ENCODE results near the gene LRRC3C. TPM values are rescaled to one million over a fixed set of nuclear protein-coding genes. Genes with fewer than 3 reads are reported as not detected.

LRRC3C gene
- total and polyA plus RNA-seq, 10 donors: 0.08 TPM; not detected in 9

DNA sequence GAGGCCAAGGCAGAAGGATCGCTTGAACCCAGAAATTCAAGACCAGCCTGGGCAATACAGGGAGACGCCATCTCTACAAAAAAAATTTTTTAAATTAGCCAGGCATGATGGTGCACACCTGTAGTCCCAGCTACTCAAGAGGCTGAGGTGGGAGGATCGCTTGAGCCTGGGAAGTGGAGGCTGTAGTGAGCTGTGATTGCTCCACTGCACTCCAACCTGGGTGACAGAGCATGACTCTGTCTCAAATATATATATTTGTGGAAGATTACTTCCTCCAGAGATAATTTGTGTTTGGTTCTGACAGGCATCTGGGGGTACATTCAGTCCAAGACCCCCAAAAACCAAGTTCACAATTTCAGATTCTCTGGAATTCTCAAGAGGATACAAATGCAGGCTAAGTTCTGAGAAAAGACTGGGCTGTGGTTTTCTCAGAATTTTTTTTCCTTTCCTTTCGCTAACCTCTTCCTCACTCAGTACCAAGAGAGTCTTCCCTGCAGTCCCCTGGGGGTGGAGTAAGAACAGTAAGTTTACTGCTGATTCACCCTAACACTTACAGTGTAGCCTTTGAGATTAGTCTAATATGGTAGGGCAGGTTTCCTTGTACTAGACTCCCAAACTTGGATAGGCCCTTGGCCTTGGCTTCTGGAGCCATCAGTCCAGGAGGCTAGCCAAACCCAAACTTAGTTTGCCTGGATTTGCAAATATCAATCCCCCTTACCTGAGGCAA, 24.2 kb upstream of the LRRC3C start:
- intact Hi-C loops (cut with DNase I; ENCODE audit: low total_unique reads): no loop called here
- no peak for TF ChIP-seq POLR2A (IDR thresholded peaks at IDR 0.05)
- no peak for TF ChIP-seq POLR2AphosphoS5 (IDR thresholded peaks at IDR 0.05)
- TF ChIP-seq, protein P1, sequence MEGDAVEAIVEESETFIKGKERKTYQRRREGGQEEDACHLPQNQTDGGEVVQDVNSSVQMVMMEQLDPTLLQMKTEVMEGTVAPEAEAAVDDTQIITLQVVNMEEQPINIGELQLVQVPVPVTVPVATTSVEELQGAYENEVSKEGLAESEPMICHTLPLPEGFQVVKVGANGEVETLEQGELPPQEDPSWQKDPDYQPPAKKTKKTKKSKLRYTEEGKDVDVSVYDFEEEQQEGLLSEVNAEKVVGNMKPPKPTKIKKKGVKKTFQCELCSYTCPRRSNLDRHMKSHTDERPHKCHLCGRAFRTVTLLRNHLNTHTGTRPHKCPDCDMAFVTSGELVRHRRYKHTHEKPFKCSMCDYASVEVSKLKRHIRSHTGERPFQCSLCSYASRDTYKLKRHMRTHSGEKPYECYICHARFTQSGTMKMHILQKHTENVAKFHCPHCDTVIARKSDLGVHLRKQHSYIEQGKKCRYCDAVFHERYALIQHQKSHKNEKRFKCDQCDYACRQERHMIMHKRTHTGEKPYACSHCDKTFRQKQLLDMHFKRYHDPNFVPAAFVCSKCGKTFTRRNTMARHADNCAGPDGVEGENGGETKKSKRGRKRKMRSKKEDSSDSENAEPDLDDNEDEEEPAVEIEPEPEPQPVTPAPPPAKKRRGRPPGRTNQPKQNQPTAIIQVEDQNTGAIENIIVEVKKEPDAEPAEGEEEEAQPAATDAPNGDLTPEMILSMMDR (IDR thresholded peaks at IDR 0.05 in 8 of 11, conservative IDR thresholded peaks at IDR 0.05 in 3 of 11): no peak
- peaks cover 0 to 66% (median 0%) of the 10 kb centered on the region in 6 donors for H3K36me3 ChIP-seq

GRCh38 chr17:39904990-39905288, 22.6 kb upstream of the LRRC3C start:
- Histone ChIP-seq H3K4me1 (peaks cover 0 to 13% (median 0%) of the 10 kb centered on the region in 6 donors), H3K27me3 (replicated peaks in 1 of 7) (no peaks in the 10 kb centered on the region), H3K4me3 (no peak overlapping the region), H3K36me3 (peaks cover 0 to 81% (median 10%) of the 10 kb centered on the region in 6 donors), H3K27ac (no peak overlapping the region), H3K9me3 (no peaks in the 10 kb centered on the region)
- TF ChIP-seq, protein P1 (IDR thresholded peaks at IDR 0.05 in 8 of 11, conservative IDR thresholded peaks at IDR 0.05 in 3 of 11): no peak
- TF ChIP-seq POLR2AphosphoS5 (IDR thresholded peaks at IDR 0.05): no peak
- no peak for TF ChIP-seq POLR2A (IDR thresholded peaks at IDR 0.05)
- intact Hi-C loops (cut with DNase I; ENCODE audit: low total_unique reads): no loop called here
- DNase-seq: no peak
- WGBS, 5 donors: 79 to 93% (median 91%) methylated on average over 3 of the region's 3 CpGs

More for the DNA sequence above, 24.2 kb upstream of the LRRC3C start:
- Histone ChIP-seq H3K4me1 (peaks cover 0 to 13% (median 0%) of the 10 kb centered on the region in 6 donors), H3K4me3 (no peak overlapping the region), H3K9me3 (no peaks in the 10 kb centered on the region), H3K27ac (no peak overlapping the region), H3K27me3 (replicated peaks in 1 of 7) (no peaks in the 10 kb centered on the region)
- DNase-seq: no peak
- 71 to 77% (median 73%) methylated on average over 4 of the region's 4 CpGs for WGBS, 5 donors

- no peak for TF ChIP-seq POLR2AphosphoS5 (IDR thresholded peaks at IDR 0.05)
- TF ChIP-seq, protein P1 (IDR thresholded peaks at IDR 0.05 in 8 of 11, conservative IDR thresholded peaks at IDR 0.05 in 3 of 11): no peak
- Histone ChIP-seq H3K36me3 (peaks cover 0 to 85% (median 24%) of the 10 kb centered on the region in 6 donors), H3K27me3 (replicated peaks in 1 of 7) (no peaks in the 10 kb centered on the region), H3K4me1 (peaks cover 0 to 3% (median 0%) of the 10 kb centered on the region in 6 donors), H3K4me3 (no peak overlapping the region), H3K9me3 (no peaks in the 10 kb centered on the region), H3K27ac (no peak overlapping the region)
- no peak for DNase-seq
- 89 to 96% (median 95%) methylated on average over 6 of the region's 6 CpGs for WGBS, 5 donors
- intact Hi-C loops (cut with DNase I; ENCODE audit: low total_unique reads): no loop called here
Observed at GRCh38 chr17:39908789-39909352, 18.7 kb upstream of the LRRC3C start.

DNA sequence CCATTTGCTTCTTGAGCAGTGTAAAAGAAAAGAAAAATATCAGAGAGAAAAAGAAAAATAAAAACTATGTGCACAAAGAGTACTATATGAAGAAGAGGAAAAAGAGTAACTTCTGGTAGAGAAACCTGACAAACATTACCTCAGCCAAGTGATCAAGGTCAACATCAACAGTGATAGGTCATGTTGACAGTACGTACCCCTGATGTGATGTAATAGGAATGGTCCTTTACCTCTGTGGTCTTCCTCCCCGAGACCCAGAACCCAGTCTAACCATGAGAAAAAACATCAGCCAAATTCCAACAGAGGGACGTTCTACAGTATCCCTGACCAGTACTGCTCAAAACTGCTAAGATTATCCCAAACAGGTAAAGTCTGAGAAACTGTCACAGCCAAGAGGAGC, 13.5 kb upstream of the LRRC3C start:
- intact Hi-C loops (cut with DNase I; ENCODE audit: low total_unique reads): no loop called here
- no peak overlapping the region for H3K27ac ChIP-seq
- TF ChIP-seq, protein P1 (IDR thresholded peaks at IDR 0.05 in 8 of 11, conservative IDR thresholded peaks at IDR 0.05 in 3 of 11): no peak
- DNase-seq: no peak
- peaks cover 0 to 68% (median 24%) of the 10 kb centered on the region in 6 donors for H3K36me3 ChIP-seq
- 85 to 96% (median 90%) methylated on average over 3 of the region's 3 CpGs for WGBS, 5 donors
- H3K4me1 ChIP-seq: peaks cover 0 to 10% (median 3%) of the 10 kb centered on the region in 6 donors
- H3K27me3 ChIP-seq (replicated peaks in 1 of 7): no peaks in the 10 kb centered on the region
- no peaks in the 10 kb centered on the region for H3K9me3 ChIP-seq
- H3K4me3 ChIP-seq: no peak overlapping the region
